Left ventricle myocardium inferior (tissue), 1 donor: ENCODE data around the gene EIF3B. TPM values are rescaled to one million over a fixed set of nuclear protein-coding genes. Genes with fewer than 3 reads are reported as not detected.
A peak's percentile ranks its signal among the peaks of the same experiment; 100 is the strongest.
"Not testable (repeated sequence)": the region's sequence is repeated elsewhere in the genome, so short reads cannot be mapped to it uniquely, and the experiment has no call there.

Experiments used
- DNase-seq: peaks from one replicate; pipeline ENCODE4 v3.0.0-alpha.2; 2020
- H3K27ac ChIP-seq: fragments of 200-600 bp; replicated peaks from 2 replicates; pipeline ENCODE4 v1.8.0; 2021
- H3K27me3 ChIP-seq: fragments of 200-600 bp; 2 replicates; pipeline ENCODE4 v1.8.0; 2021; ENCODE audit warnings: low read depth
- H3K36me3 ChIP-seq: fragments of 200-600 bp; 2 replicates; pipeline ENCODE4 v1.8.0; 2021
- H3K4me1 ChIP-seq: fragments of 200-600 bp; 2 replicates; pipeline ENCODE4 v1.8.0; 2021
- H3K4me3 ChIP-seq: fragments of 200-600 bp; 2 replicates; pipeline ENCODE4 v1.8.0; 2021; ENCODE audit warnings: mild to moderate bottlenecking, moderate library complexity
- H3K9me3 ChIP-seq: fragments of 200-600 bp; replicated peaks from 2 replicates; pipeline ENCODE4 v1.8.0; 2021
- CTCF ChIP-seq: fragments of 200-600 bp; IDR thresholded peaks from 2 replicates; pipeline ENCODE4 v1.8.0; 2021; ENCODE audit warnings: antibody characterized with exemption, mild to moderate bottlenecking, borderline replicate concordance
- intact Hi-C: fragments of 100-400 bp; cut with micrococcal nuclease; formaldehyde crosslinking; loops from one replicate; pipeline ENCODE4 v1.11.0; 2022
- total RNA-seq: library from RNA; stranded (reverse); fragmentation: NEBNext Ultra II Directional; extraction: Animal tissue kit (Norgen Biotek cat#: 25700); gene quantifications from one replicate; pipeline ENCODE4 v1.2.1, GENCODE V29; 2021
- donor health status: DM: no; HTN: yes; CAD: no; lungs with severe emphysema.

EIF3B gene
- total RNA-seq, 1 donor from 2014 or later: 68.9 TPM

- DNase-seq: no peak
- H3K36me3 ChIP-seq: no peaks in the 10 kb centered on the region
- no peaks in the 10 kb centered on the region for H3K27me3 ChIP-seq
- no peak for TF ChIP-seq CTCF
- no peak overlapping the region for H3K27ac ChIP-seq
- H3K4me1 ChIP-seq: no peaks in the 10 kb centered on the region
- no peak overlapping the region for H3K4me3 ChIP-seq
- H3K9me3 ChIP-seq: no peaks in the 10 kb centered on the region
- intact Hi-C loops: no loop called here
These were observed 24.1 kb upstream of the EIF3B start for GRCh38 chr7:2330493-2330892.

- no peak for TF ChIP-seq CTCF
- no peak overlapping the region for H3K4me3 ChIP-seq
- H3K9me3 ChIP-seq: no peaks in the 10 kb centered on the region
- no peaks in the 10 kb centered on the region for H3K27me3 ChIP-seq
- H3K27ac ChIP-seq: no peak overlapping the region
- DNase-seq: no peak
- H3K36me3 ChIP-seq: no peaks in the 10 kb centered on the region
- intact Hi-C loops: no loop called here
- H3K4me1 ChIP-seq: no peaks in the 10 kb centered on the region
These were observed 22.9 kb upstream of the EIF3B start for GRCh38 chr7:2331707-2332106.

- H3K36me3 ChIP-seq, H3K9me3 ChIP-seq, H3K4me1 ChIP-seq, H3K27ac ChIP-seq, intact Hi-C loops, H3K4me3 ChIP-seq, DNase-seq, H3K27me3 ChIP-seq: not testable (repeated sequence)
These were observed 21.9 kb upstream of the EIF3B start for GRCh38 chr7:2332606-2333231.

- no peaks in the 10 kb centered on the region for H3K4me1 ChIP-seq
- no peak for DNase-seq
- H3K4me3 ChIP-seq: no peak overlapping the region
- TF ChIP-seq CTCF: no peak
- no peak overlapping the region for H3K27ac ChIP-seq
- H3K9me3 ChIP-seq: no peaks in the 10 kb centered on the region
- no peaks in the 10 kb centered on the region for H3K36me3 ChIP-seq
- intact Hi-C loops: no loop called here
- no peaks in the 10 kb centered on the region for H3K27me3 ChIP-seq
These were observed 17.9 kb upstream of the EIF3B start for GRCh38 chr7:2336626-2337299.

GRCh38 chr7:2347351-2348063 lies 7.1 kb upstream of the EIF3B start:
- H3K4me1 ChIP-seq, H3K9me3 ChIP-seq, H3K27me3 ChIP-seq, intact Hi-C loops, H3K36me3 ChIP-seq, DNase-seq: not testable (repeated sequence)
- peak overlapping the region; percentile 6 for H3K4me3 ChIP-seq
- peak overlapping the region; percentile 49 for H3K27ac ChIP-seq

GRCh38 chr7:2350055-2350454 lies 4.6 kb upstream of the EIF3B start:
- H3K27me3 ChIP-seq: no peaks in the 10 kb centered on the region
- no peak overlapping the region for H3K27ac ChIP-seq
- no peak for TF ChIP-seq CTCF
- no peaks in the 10 kb centered on the region for H3K9me3 ChIP-seq
- H3K36me3 ChIP-seq: no peaks in the 10 kb centered on the region
- DNase-seq: no peak
- peaks cover 11% of the 10 kb centered on the region for H3K4me1 ChIP-seq
- H3K4me3 ChIP-seq: no peak overlapping the region
- intact Hi-C loops: no loop called here
